ENCODE data around the gene EPX. TPM values are rescaled to one million over a fixed set of nuclear protein-coding genes. Genes with fewer than 3 reads are reported as not detected.

The EPX gene
- polyA plus RNA-seq, 1 donor (not counting 4 experiments of a cell fraction or from before 2014, with no cell fraction given): not detected

DNA sequence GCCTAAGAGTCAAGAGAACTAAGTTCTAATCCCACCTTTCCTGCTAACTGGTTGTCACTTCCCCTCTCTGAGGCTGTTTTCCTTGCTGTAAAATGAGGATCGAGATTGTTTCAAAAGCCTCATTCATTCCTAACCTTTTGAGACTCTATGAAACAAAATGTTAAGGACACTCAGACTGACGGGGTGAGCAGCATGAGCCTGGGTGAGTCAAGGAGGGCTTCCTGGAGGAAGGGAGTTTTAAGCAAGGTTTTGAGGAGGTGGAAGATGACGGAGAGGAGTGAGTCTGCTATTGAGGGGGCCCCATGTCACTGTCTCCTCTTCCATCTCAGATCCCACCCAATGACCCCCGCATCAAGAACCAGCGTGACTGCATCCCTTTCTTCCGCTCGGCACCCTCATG lies 4.1 kb downstream of the EPX start:
- dilution Hi-C loops (cut with MboI; ENCODE audit: extremely low pct_ligation_motif_present, low sequenced_read_pairs): no loop called here
- H3K4me2 ChIP-seq (ENCODE audit: control insufficient read depth, extremely low read depth, insufficient read depth, low read depth, low read length): no peak overlapping the region
- no peaks in the 10 kb centered on the region for H3K9me1 ChIP-seq (ENCODE audit: control insufficient read depth, extremely low read depth, insufficient read depth, low read length)
- FAIRE-seq: no peak
- no peaks in the 10 kb centered on the region for H4K20me1 ChIP-seq (ENCODE audit: control insufficient read depth, extremely low read depth, insufficient read depth, low read length)
- no peaks in the 10 kb centered on the region for H3K79me2 ChIP-seq (ENCODE audit: control insufficient read depth, insufficient read depth, low read length)
- TF ChIP-seq CTCF (optimal IDR thresholded peaks at IDR 0.05 in 1 of 3, IDR thresholded peaks at IDR 0.05 in 1 of 3, conservative IDR thresholded peaks at IDR 0.05 in 1 of 3; ENCODE audit: extremely low read depth in 1 of 3, insufficient read depth in 2 of 3, low read length in 3 of 3) (no peak), EZH2 (IDR thresholded peaks at IDR 0.05; ENCODE audit: low read length) (no peak)
- no peak overlapping the region for H2AFZ ChIP-seq (ENCODE audit: control insufficient read depth, low read length)
- H3K27ac ChIP-seq (ENCODE audit: control insufficient read depth, insufficient read depth, low read length): no peak overlapping the region
- no peaks in the 10 kb centered on the region for H3K4me1 ChIP-seq (ENCODE audit: control insufficient read depth, extremely low read depth, insufficient read depth, low read length)
- H3K27me3 ChIP-seq (ENCODE audit: control insufficient read depth, extremely low read depth, insufficient read depth, low read length): no peaks in the 10 kb centered on the region
- no peaks in the 10 kb centered on the region for H3K36me3 ChIP-seq (ENCODE audit: control insufficient read depth in 2 of 2, extremely low read depth in 1 of 2, insufficient read depth in 2 of 2, low read length in 2 of 2)
- no peak overlapping the region for H3K9ac ChIP-seq (ENCODE audit: control insufficient read depth, extremely low read depth, insufficient read depth, low read length)
- no peaks in the 10 kb centered on the region for H3K9me3 ChIP-seq (ENCODE audit: control insufficient read depth, low read depth, low read length)
- DNase-seq (ENCODE audit: low read depth, low spot score): no peak
- no peak overlapping the region for H3K4me3 ChIP-seq (ENCODE audit: control insufficient read depth in 2 of 3, extremely low read depth in 1 of 3, insufficient read depth in 2 of 3, low read depth in 1 of 3, low read length in 3 of 3)

DNA sequence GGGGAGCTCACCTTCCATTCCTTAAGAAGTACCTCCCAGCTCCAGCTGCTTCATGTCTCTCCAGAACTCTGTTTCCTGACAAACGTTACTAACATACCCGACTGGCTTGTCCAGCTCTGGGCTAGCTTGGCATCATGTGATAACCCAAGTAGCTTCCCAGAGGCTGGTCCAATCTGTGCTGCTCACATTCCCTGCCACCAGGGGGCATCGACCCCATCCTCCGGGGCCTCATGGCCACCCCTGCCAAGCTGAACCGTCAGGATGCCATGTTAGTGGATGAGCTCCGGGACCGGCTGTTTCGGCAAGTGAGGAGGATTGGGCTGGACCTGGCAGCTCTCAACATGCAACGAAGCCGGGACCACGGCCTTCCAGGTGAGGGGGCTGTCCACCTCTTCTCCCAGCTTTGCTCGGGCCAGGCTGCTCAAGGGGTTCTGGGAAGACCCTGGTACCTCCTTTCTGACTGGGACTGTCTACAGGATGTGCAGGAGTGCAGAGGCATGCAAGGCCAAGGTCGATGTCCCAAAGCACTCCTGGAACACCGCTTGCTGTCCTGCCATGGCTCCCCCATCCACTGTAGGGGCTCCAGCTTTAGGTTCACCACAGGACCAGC lies 7.6 kb downstream of the EPX start:
- Histone ChIP-seq H3K9me1 (ENCODE audit: control insufficient read depth, extremely low read depth, insufficient read depth, low read length) (no peaks in the 10 kb centered on the region), H3K9me3 (ENCODE audit: control insufficient read depth, low read depth, low read length) (no peaks in the 10 kb centered on the region), H4K20me1 (ENCODE audit: control insufficient read depth, extremely low read depth, insufficient read depth, low read length) (no peaks in the 10 kb centered on the region), H3K9ac (ENCODE audit: control insufficient read depth, extremely low read depth, insufficient read depth, low read length) (no peak overlapping the region), H3K36me3 (ENCODE audit: control insufficient read depth in 2 of 2, extremely low read depth in 1 of 2, insufficient read depth in 2 of 2, low read length in 2 of 2) (no peaks in the 10 kb centered on the region), H3K4me1 (ENCODE audit: control insufficient read depth, extremely low read depth, insufficient read depth, low read length) (no peaks in the 10 kb centered on the region), H3K4me2 (ENCODE audit: control insufficient read depth, extremely low read depth, insufficient read depth, low read depth, low read length) (no peak overlapping the region), H2AFZ (ENCODE audit: control insufficient read depth, low read length) (no peak overlapping the region), H3K27ac (ENCODE audit: control insufficient read depth, insufficient read depth, low read length) (no peak overlapping the region), H3K79me2 (ENCODE audit: control insufficient read depth, insufficient read depth, low read length) (no peaks in the 10 kb centered on the region), H3K4me3 (ENCODE audit: control insufficient read depth in 2 of 3, extremely low read depth in 1 of 3, insufficient read depth in 2 of 3, low read depth in 1 of 3, low read length in 3 of 3) (no peak overlapping the region), H3K27me3 (ENCODE audit: control insufficient read depth, extremely low read depth, insufficient read depth, low read length) (no peaks in the 10 kb centered on the region)
- TF ChIP-seq EZH2 (IDR thresholded peaks at IDR 0.05; ENCODE audit: low read length): no peak
- peak; percentile 67 to 76 (median 71) for TF ChIP-seq CTCF (optimal IDR thresholded peaks at IDR 0.05 in 1 of 3, IDR thresholded peaks at IDR 0.05 in 1 of 3, conservative IDR thresholded peaks at IDR 0.05 in 1 of 3; ENCODE audit: extremely low read depth in 1 of 3, insufficient read depth in 2 of 3, low read length in 3 of 3)
- no peak for DNase-seq (ENCODE audit: low read depth, low spot score)
- FAIRE-seq: peak; percentile 49
- dilution Hi-C loops (cut with MboI; ENCODE audit: extremely low pct_ligation_motif_present, low sequenced_read_pairs): no loop called here

All from keratinocyte (primary cell).